ENCODE data around the gene RPRD1B. TPM values are rescaled to one million over a fixed set of nuclear protein-coding genes. Genes with fewer than 3 reads are reported as not detected.

Gene RPRD1B
- total and polyA plus RNA-seq, 2 of the 8 experiments (the other 6 are each of a cell fraction or from before 2014, with no cell fraction given), result 10.3 to 20.9 TPM

- Histone ChIP-seq H4K20me1 (replicated peaks in 1 of 2; ENCODE audit: control insufficient read depth in 1 of 2, insufficient read depth in 2 of 2, low read length in 2 of 2) (no peaks in the 10 kb centered on the region), H3K9ac (replicated peaks in 1 of 4; ENCODE audit: extremely low read depth in 1 of 4, low read depth in 3 of 4, low read length in 3 of 4) (no peak overlapping the region), H4K8ac (ENCODE audit: extremely low read depth, insufficient read depth, low read length) (no peak overlapping the region), H3K18ac (ENCODE audit: extremely low read depth, low read length) (no peak overlapping the region), H3K23me2 (ENCODE audit: low read depth, low read length) (no peaks in the 10 kb centered on the region), H3K14ac (ENCODE audit: insufficient read length) (no peak overlapping the region), H2AFZ (ENCODE audit: low read length) (no peak overlapping the region), H3K27ac (ENCODE audit: low read depth, low read length) (no peak overlapping the region), H2BK5ac (ENCODE audit: low read depth, low read length) (no peak overlapping the region), H3K4me3 (ENCODE audit: extremely low read depth in 1 of 4, insufficient read depth in 2 of 4, low read depth in 3 of 4, low read length in 4 of 4) (no peak overlapping the region), H2AK5ac (ENCODE audit: low read depth, low read length) (no peak overlapping the region), H3K36me3 (ENCODE audit: control insufficient read depth in 2 of 4, insufficient read depth in 4 of 4, low read length in 3 of 4) (no peaks in the 10 kb centered on the region), H4K91ac (replicated peaks; ENCODE audit: insufficient read length, low read length) (no peak overlapping the region), H3K4me2 (ENCODE audit: insufficient read depth in 1 of 2, low read depth in 2 of 2, low read length in 2 of 2) (no peak overlapping the region), H2BK12ac (ENCODE audit: low read depth, low read length) (no peak overlapping the region), H2BK20ac (ENCODE audit: low read length) (no peak overlapping the region), H2BK120ac (replicated peaks; ENCODE audit: low read depth, low read length) (no peak overlapping the region), H3K4me1 (replicated peaks in 1 of 4; ENCODE audit: control insufficient read depth in 3 of 4, insufficient read depth in 4 of 4, low read length in 3 of 4) (peaks cover 0 to 3% (median 0%) of the 10 kb centered on the region in 4 experiments; a peak in 2 of 7 replicates), H3K27me3 (replicated peaks in 1 of 4; ENCODE audit: control insufficient read depth in 3 of 4, extremely low read depth in 1 of 4, insufficient read depth in 3 of 4, low read length in 3 of 4) (no peaks in the 10 kb centered on the region), H3K4ac (replicated peaks; ENCODE audit: insufficient read length, low read depth, low read length) (no peak overlapping the region), H3K79me2 (ENCODE audit: control insufficient read depth in 1 of 2, insufficient read depth in 2 of 2, low read length in 2 of 2) (no peaks in the 10 kb centered on the region), H3K23ac (ENCODE audit: insufficient read length) (no peak overlapping the region), H3K79me1 (ENCODE audit: low read depth, low read length) (no peaks in the 10 kb centered on the region), H3K9me3 (ENCODE audit: insufficient read depth in 2 of 2, low read depth in 1 of 2, low read length in 1 of 2) (no peaks in the 10 kb centered on the region), H3K56ac (replicated peaks; ENCODE audit: insufficient read length, low read depth, low read length) (no peak overlapping the region), H4K5ac (ENCODE audit: insufficient read length, low read depth, low read length) (no peak overlapping the region), H2BK15ac (ENCODE audit: low read length) (no peak overlapping the region)
- POLR2A ChIA-PET (ENCODE audit: partially characterized antibody), result no interaction called here
- DNase-seq (ENCODE audit: low read depth in 1 of 2, low spot score in 2 of 2) (no peak), FAIRE-seq (no peak)
- CTCF ChIA-PET (ENCODE audit: partially characterized antibody), result interaction anchor here (0.6 to 3.3 kb wide), 6 partner anchors 9 to 94 kb away, joined by 3 to 16 read pairs (median 4); no protein-coding TSS in a partner anchor
- 93% methylated on average over 9 of the region's 9 CpGs; no CpG with 5 or more reads in 1 of the 2 experiments for WGBS, 2 experiments (ENCODE audit: extremely low coverage in 1 of 2, insufficient coverage in 1 of 2, insufficient read length in 1 of 2, insufficient replicate concordance in 2 of 2, low coverage in 1 of 2, low lambda C conversion rate in 2 of 2, missing lambda C conversion rate in 1 of 2)
- TF ChIP-seq TCF12 (IDR thresholded peaks at IDR 0.05; ENCODE audit: low read depth, low read length) (no peak), SAP30 (IDR thresholded peaks at IDR 0.05; ENCODE audit: insufficient read depth, insufficient replicate concordance, low read length) (no peak), TBP (IDR thresholded peaks at IDR 0.05; ENCODE audit: low read depth, low read length) (no peak), ZNF274 (IDR thresholded peaks at IDR 0.05; ENCODE audit: borderline replicate concordance, extremely low read depth, low read length) (no peak), RXRA (IDR thresholded peaks at IDR 0.05; ENCODE audit: insufficient read depth, low read depth, low read length) (no peak), GTF2F1 (IDR thresholded peaks at IDR 0.05; ENCODE audit: borderline replicate concordance, low read depth, low read length) (no peak), RNF2 (IDR thresholded peaks at IDR 0.05; ENCODE audit: borderline replicate concordance, low read depth, low read length, missing control alignments, poor library complexity, severe bottlenecking) (no peak), FOSL1 (IDR thresholded peaks at IDR 0.05; ENCODE audit: insufficient read depth, low read depth, low read length) (no peak)
- TF ChIP-seq, protein P1, sequence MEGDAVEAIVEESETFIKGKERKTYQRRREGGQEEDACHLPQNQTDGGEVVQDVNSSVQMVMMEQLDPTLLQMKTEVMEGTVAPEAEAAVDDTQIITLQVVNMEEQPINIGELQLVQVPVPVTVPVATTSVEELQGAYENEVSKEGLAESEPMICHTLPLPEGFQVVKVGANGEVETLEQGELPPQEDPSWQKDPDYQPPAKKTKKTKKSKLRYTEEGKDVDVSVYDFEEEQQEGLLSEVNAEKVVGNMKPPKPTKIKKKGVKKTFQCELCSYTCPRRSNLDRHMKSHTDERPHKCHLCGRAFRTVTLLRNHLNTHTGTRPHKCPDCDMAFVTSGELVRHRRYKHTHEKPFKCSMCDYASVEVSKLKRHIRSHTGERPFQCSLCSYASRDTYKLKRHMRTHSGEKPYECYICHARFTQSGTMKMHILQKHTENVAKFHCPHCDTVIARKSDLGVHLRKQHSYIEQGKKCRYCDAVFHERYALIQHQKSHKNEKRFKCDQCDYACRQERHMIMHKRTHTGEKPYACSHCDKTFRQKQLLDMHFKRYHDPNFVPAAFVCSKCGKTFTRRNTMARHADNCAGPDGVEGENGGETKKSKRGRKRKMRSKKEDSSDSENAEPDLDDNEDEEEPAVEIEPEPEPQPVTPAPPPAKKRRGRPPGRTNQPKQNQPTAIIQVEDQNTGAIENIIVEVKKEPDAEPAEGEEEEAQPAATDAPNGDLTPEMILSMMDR (IDR thresholded peaks at IDR 0.05; ENCODE audit: control extremely low read depth in 1 of 3, insufficient read depth in 1 of 3, low read depth in 1 of 3, low read length in 3 of 3), result no peak
These were observed 94.5 kb downstream of the RPRD1B start for GRCh38 chr20:38127920-38128528.
